Measurements from ENCODE around the gene WBP2. TPM values are rescaled to one million over a fixed set of nuclear protein-coding genes. Genes with fewer than 3 reads are reported as not detected.
A peak's percentile ranks its signal among the peaks of the same experiment; 100 is the strongest.

Gene WBP2
- total RNA-seq, 2 donors from 2014 or later, result 67.4 to 127 TPM

DNA sequence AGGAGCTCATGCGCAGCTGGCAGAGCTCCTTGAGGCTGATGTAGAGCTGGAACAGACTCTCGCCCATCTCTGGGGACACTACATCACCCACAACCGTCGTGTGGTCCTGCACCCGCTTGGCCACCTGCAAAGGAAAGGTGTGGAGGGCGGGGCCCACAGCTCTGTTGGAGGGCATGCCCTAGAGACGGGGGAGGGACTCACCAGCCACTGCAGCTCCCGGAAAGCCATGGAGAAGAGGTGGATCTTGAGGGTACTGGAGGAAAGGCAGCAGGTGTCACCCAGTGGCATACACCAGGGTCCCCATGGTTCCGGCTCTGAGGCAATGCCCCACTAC is 19.5 kb downstream of the WBP2 start:
- H3K27me3 Mint-ChIP-seq, result no peaks in the 10 kb centered on the region
- ATAC-seq (replicated peaks), result no peak
- H3K27ac Mint-ChIP-seq, result no peak overlapping the region
- H3K9me3 Mint-ChIP-seq, result no peaks in the 10 kb centered on the region
- H3K36me3 Mint-ChIP-seq (ENCODE audit: low read depth), result peaks cover 85% of the 10 kb centered on the region
- peaks cover 19% of the 10 kb centered on the region for H3K4me1 Mint-ChIP-seq
- no peak overlapping the region for H3K4me3 Mint-ChIP-seq

GRCh38 chr17:75834928-75835653 is 20.0 kb downstream of the WBP2 start:
- no peaks in the 10 kb centered on the region for H3K9me3 Mint-ChIP-seq
- peaks cover 19% of the 10 kb centered on the region for H3K4me1 Mint-ChIP-seq
- no peak for ATAC-seq (replicated peaks)
- H3K27ac Mint-ChIP-seq, result peak overlapping the region; percentile 61
- H3K27me3 Mint-ChIP-seq, result no peaks in the 10 kb centered on the region
- H3K4me3 Mint-ChIP-seq, result peak overlapping the region; percentile 15
- peaks cover 85% of the 10 kb centered on the region for H3K36me3 Mint-ChIP-seq (ENCODE audit: low read depth)

GRCh38 chr17:75834279-75834920 is 20.7 kb downstream of the WBP2 start:
- H3K9me3 Mint-ChIP-seq, result no peaks in the 10 kb centered on the region
- no peak for ATAC-seq (replicated peaks)
- peaks cover 19% of the 10 kb centered on the region for H3K4me1 Mint-ChIP-seq
- peak overlapping the region; percentile 15 for H3K4me3 Mint-ChIP-seq
- H3K27ac Mint-ChIP-seq, result peak overlapping the region; percentile 90
- H3K36me3 Mint-ChIP-seq (ENCODE audit: low read depth), result peaks cover 85% of the 10 kb centered on the region
- no peaks in the 10 kb centered on the region for H3K27me3 Mint-ChIP-seq

DNA sequence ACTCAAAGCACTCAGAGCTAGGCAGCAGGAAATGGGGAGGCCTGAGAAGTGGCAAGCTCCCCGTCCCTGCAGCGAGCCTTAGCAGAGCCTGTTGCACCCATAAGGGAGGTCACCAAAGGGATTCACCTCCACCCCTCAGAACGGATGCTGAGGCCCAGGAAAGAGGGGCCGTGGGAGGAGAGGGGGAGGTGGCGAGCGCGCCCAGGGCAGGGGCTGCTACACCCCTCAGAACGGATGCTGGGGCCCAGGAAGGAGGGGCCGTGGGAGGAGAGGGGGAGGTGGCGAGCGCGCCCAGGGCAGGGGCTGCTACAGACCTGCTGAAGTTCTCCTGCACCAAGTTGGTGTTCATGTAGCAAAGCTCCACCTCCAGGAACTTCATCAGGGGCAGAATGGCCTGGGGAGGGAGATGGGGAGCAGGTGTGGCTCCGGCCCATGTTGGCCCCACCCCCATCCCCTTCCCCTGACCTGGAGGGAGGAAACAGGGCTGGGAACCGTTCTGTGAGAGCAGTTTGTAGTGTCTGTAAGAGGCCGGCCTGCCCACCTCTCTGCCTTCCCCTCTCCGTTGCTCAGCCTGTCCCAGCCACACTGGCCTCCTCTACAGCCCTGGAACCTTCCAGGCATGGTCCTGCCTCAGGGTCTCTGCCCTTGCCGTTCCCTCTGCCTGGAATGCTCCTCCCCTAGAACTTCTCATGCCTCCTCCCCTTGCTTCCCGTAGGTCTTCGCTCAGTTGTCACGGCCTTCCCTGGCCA is 22.3 kb downstream of the WBP2 start:
- ATAC-seq (replicated peaks), result peak; percentile 39
- peak overlapping the region; percentile 85 for H3K4me3 Mint-ChIP-seq
- peaks cover 78% of the 10 kb centered on the region for H3K36me3 Mint-ChIP-seq (ENCODE audit: low read depth)
- no peaks in the 10 kb centered on the region for H3K27me3 Mint-ChIP-seq
- peaks cover 19% of the 10 kb centered on the region for H3K4me1 Mint-ChIP-seq
- H3K9me3 Mint-ChIP-seq, result no peaks in the 10 kb centered on the region
- H3K27ac Mint-ChIP-seq, result peak overlapping the region; percentile 90

DNA sequence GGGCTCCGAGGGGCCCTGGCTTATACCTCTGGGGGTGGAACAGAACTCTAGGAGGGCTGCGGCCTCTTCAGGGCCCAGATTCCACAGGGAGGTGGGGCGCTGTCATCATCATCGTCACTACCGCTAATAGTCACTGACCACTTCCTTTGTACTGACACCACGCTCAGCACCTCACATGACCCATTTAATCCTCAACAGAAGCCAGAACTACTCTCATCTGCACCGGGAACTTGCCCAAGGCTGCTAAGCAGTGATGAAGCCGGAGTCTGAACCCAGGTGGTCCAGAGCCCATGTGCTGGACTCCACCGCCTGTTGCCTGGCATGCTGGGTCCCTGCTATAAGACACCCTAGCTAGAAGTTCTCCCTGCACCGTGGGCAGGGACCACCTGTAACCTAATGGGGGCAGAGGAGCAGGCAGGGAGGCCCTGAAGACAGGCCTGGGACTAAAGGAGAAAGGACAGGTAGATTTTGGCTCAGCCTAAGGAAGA is 22.9 kb downstream of the WBP2 start:
- Mint-ChIP-seq H3K27ac (peak overlapping the region; percentile 90), H3K36me3 (ENCODE audit: low read depth) (peaks cover 74% of the 10 kb centered on the region), H3K9me3 (no peaks in the 10 kb centered on the region), H3K27me3 (no peaks in the 10 kb centered on the region), H3K4me1 (peaks cover 19% of the 10 kb centered on the region), H3K4me3 (peak overlapping the region; percentile 85)
- ATAC-seq (replicated peaks), result peak; percentile 88

- H3K36me3 Mint-ChIP-seq (ENCODE audit: low read depth), result peaks cover 68% of the 10 kb centered on the region
- H3K27ac Mint-ChIP-seq, result no peak overlapping the region
- no peak for ATAC-seq (replicated peaks)
- H3K4me3 Mint-ChIP-seq, result peak overlapping the region; percentile 12
- no peaks in the 10 kb centered on the region for H3K27me3 Mint-ChIP-seq
- H3K9me3 Mint-ChIP-seq, result no peaks in the 10 kb centered on the region
- peaks cover 19% of the 10 kb centered on the region for H3K4me1 Mint-ChIP-seq
Measured at GRCh38 chr17:75831032-75831571, 24.0 kb downstream of the WBP2 start.

- Mint-ChIP-seq H3K27ac (no peak overlapping the region), H3K9me3 (no peaks in the 10 kb centered on the region), H3K4me3 (peak overlapping the region; percentile 12), H3K36me3 (ENCODE audit: low read depth) (peaks cover 71% of the 10 kb centered on the region), H3K27me3 (no peaks in the 10 kb centered on the region), H3K4me1 (peaks cover 19% of the 10 kb centered on the region)
- no peak for ATAC-seq (replicated peaks)
Measured at GRCh38 chr17:75830164-75831031, 24.7 kb downstream of the WBP2 start.

DNA sequence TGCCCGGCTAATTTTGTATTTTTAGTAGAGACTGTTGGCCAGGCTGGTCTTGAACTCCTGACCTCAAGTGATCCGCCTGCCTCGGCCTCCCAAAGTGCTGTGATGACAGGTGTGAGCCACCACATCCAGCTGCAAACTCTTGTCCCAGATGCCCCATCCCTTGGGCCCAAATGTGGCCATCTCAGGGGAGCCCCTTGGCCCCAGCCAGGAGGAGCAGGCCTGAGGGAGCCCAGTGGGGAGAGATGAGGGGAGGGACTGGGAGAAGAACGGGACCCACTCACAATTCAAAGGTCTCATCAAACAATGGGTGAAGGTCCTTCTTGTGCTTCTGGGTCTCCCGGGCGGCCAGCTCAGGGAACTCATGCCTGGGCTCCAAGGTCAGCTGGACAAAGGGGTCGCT is 25.4 kb downstream of the WBP2 start:
- Mint-ChIP-seq H3K9me3 (no peaks in the 10 kb centered on the region), H3K4me3 (no peak overlapping the region), H3K36me3 (ENCODE audit: low read depth) (peaks cover 69% of the 10 kb centered on the region), H3K27me3 (no peaks in the 10 kb centered on the region), H3K4me1 (peaks cover 17% of the 10 kb centered on the region), H3K27ac (no peak overlapping the region)
- no peak for ATAC-seq (replicated peaks)

GRCh38 chr17:75828741-75829140 is 26.4 kb downstream of the WBP2 start:
- Mint-ChIP-seq H3K4me3 (no peak overlapping the region), H3K27ac (no peak overlapping the region), H3K4me1 (peaks cover 14% of the 10 kb centered on the region), H3K36me3 (ENCODE audit: low read depth) (peaks cover 62% of the 10 kb centered on the region), H3K9me3 (no peaks in the 10 kb centered on the region), H3K27me3 (no peaks in the 10 kb centered on the region)
- ATAC-seq (replicated peaks), result no peak

DNA sequence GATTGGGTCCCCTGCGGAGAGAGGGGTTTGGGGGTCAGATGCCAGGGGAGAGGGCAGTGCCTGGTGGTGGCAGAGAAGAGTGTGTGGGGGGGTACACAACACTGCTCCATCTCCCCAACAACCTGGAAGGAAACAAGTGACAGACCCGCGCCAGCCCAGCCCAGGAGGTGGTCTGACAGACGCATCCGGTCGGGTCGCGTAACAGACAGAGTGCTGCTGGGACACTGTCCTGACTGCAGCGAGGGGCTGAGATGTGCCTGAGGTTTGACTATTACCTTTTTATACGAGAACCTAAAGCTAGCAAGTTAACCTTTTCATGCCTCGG is 27.1 kb downstream of the WBP2 start:
- no peaks in the 10 kb centered on the region for H3K27me3 Mint-ChIP-seq

DNA sequence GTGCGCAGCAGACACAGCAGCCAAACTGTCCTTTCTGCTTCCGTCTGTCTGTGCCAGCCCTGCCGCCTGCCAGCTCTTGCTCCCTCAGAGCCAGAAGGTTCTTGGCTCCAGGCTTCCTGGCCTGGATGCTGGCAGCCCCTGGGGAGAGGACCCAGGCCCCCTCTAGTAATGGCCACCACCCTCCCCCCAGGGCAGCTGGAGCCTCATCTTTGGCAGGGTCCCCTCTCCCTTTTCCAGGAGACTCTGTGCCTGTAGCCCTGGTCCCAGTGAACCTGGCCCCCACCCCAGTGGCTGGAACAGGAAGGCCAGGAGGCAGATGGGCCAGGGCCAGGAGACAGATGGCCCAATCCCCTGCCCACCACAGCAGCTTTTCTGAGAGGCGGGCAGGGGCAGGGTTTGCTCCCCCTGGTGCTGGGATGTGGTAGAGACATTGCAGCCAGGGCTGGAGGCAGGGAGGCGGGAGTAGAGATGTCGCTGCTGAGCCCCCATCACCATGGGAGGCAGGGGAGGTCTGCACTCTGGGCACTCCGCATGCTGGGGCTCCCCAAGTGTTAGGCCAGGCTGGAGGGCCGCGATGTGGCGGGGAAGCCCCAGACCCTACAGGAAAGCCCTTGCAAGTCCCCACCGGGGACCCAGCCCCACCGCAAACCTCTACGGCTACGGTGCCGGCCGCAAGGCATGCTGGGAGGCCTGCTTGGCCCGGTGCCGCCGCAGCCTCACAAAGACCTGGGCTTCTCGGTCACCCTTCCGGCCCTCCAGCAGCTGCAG is 27.6 kb downstream of the WBP2 start:
- H3K27me3 Mint-ChIP-seq, result no peaks in the 10 kb centered on the region
- ATAC-seq (replicated peaks), result peak; percentile 44
- H3K4me3 Mint-ChIP-seq, result peak overlapping the region; percentile 49
- no peaks in the 10 kb centered on the region for H3K9me3 Mint-ChIP-seq
- H3K4me1 Mint-ChIP-seq, result peaks cover 6% of the 10 kb centered on the region
- peak overlapping the region; percentile 36 for H3K27ac Mint-ChIP-seq
- H3K36me3 Mint-ChIP-seq (ENCODE audit: low read depth), result peaks cover 55% of the 10 kb centered on the region

More for the DNA sequence above, 27.1 kb downstream of the WBP2 start:
- H3K36me3 Mint-ChIP-seq (ENCODE audit: low read depth), result peaks cover 57% of the 10 kb centered on the region
- peak; percentile 2 for ATAC-seq (replicated peaks)
- H3K27ac Mint-ChIP-seq, result peak overlapping the region; percentile 36
- H3K9me3 Mint-ChIP-seq, result no peaks in the 10 kb centered on the region
- peak overlapping the region; percentile 49 for H3K4me3 Mint-ChIP-seq
- H3K4me1 Mint-ChIP-seq, result peaks cover 8% of the 10 kb centered on the region

DNA sequence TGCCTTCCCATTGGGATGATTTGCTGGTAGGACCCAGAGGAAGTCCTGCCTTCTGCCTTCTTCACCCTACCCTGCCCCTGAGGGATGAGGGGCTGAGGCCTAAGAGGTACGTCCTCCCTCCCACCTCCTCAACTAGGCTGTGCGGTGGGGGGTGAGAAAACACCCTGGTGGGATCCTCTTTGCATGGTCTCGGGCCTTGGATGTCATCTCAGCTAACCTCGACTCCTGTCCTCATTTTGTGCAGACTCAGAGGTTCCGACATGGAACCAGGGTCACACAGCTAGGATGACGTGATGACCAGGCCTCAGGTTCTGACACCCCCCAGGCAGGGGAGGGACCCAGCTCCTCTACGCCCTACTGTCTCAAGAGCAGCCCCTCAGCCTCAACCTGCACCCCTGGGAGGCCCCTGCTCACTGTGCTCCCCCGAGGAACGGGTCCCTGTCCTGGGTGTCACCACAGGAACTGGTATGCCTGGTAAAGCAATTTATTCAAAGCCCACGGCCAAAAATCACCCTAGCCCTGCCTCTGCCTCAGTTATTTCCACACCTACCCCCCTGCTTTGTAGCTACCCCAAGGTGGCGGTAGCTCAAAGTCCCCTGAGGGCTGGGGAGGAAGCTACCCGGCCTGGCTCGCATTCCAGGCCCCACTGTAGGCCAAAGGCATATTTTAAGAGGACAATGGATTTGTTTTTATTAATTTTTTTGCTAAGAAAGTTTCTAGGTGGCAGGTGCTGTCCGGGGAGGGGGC is 28.4 kb downstream of the WBP2 start:
- no peak overlapping the region for H3K4me3 Mint-ChIP-seq
- H3K27me3 Mint-ChIP-seq, result no peaks in the 10 kb centered on the region
- H3K4me1 Mint-ChIP-seq, result peaks cover 3% of the 10 kb centered on the region
- H3K27ac Mint-ChIP-seq, result peak overlapping the region; percentile 70
- H3K36me3 Mint-ChIP-seq (ENCODE audit: low read depth), result peaks cover 53% of the 10 kb centered on the region
- no peak for ATAC-seq (replicated peaks)
- H3K9me3 Mint-ChIP-seq, result no peaks in the 10 kb centered on the region
